ENCODE measurements around the gene GUCY2D.

DNA sequence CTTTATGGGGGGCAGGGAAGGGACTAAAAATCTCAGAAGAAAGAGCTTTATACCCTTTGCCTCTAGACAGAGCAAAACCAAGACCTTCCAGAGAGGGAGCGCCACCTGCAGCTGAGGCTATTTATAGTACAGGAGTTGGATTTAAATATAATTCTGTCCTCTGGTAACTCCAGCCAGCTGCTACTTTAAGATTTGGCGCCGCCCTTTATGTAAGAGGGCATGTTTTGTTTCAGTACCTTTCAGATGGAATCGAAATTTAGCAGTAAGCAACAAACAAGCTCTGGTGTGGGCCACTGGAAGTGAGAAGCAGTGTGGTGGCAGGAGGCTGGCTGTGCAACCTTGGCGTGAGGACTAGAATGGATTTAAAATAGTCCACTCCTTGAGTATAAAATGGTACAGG, 5.2 kb upstream of the GUCY2D start:
- TF ChIP-seq, protein P1, sequence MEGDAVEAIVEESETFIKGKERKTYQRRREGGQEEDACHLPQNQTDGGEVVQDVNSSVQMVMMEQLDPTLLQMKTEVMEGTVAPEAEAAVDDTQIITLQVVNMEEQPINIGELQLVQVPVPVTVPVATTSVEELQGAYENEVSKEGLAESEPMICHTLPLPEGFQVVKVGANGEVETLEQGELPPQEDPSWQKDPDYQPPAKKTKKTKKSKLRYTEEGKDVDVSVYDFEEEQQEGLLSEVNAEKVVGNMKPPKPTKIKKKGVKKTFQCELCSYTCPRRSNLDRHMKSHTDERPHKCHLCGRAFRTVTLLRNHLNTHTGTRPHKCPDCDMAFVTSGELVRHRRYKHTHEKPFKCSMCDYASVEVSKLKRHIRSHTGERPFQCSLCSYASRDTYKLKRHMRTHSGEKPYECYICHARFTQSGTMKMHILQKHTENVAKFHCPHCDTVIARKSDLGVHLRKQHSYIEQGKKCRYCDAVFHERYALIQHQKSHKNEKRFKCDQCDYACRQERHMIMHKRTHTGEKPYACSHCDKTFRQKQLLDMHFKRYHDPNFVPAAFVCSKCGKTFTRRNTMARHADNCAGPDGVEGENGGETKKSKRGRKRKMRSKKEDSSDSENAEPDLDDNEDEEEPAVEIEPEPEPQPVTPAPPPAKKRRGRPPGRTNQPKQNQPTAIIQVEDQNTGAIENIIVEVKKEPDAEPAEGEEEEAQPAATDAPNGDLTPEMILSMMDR (IDR thresholded peaks at IDR 0.05): peak in 2 of 4 experiments; percentile 20 to 24
- TF ChIP-seq POLR2A (IDR thresholded peaks at IDR 0.05): no peak
